IMR-90 (cell line): ENCODE measurements around the gene TNFAIP6. TPM values are rescaled to one million over a fixed set of nuclear protein-coding genes. Genes with fewer than 3 reads are reported as not detected.

Experiments
- ATAC-seq: fragments of 200-7000 bp; cut with Tn5 transposase; 2 replicates; pipeline ENCODE4 v1.9.1; 2020; ENCODE audit warnings: low read depth, mild to moderate bottlenecking, moderate library complexity
- BruUV-seq: library from RNA; stranded (reverse); fragments of 400-500 nt; replicated peaks from 2 replicates; lab custom pipeline; 2021; lab: Mats Ljungman, UMichigan
- CTCF ChIA-PET: fragments of 300-600 bp; formaldehyde crosslinking; extraction: SDS; loops from one replicate; lab custom pipeline; 2021; ENCODE audit warnings: antibody characterized with exemption; lab: Yijun Ruan, JAX
- POLR2A ChIA-PET: fragments of 300-600 bp; sonication (Branson Sonifier 250); formaldehyde crosslinking; loops from one replicate; lab custom pipeline; 2022; ENCODE audit warnings: antibody characterized with exemption; ENCODE audit not compliant: unreplicated experiment; lab: Charles Lee
- DNase-seq: peaks from one replicate; pipeline ENCODE4 v3.0.0; 2013
- H2AFZ ChIP-seq: replicated peaks from 2 replicates; pipeline ENCODE3; 2013; ENCODE audit warnings: low read length, mild to moderate bottlenecking; ENCODE audit not compliant: poor library complexity
- H2AK5ac ChIP-seq: 2 replicates; pipeline ENCODE4 v1.6.1; 2013; ENCODE audit warnings: low read depth, low read length, inconsistent platforms
- H2AK9ac ChIP-seq: replicated peaks from 2 replicates; pipeline ENCODE3; 2013; ENCODE audit warnings: mild to moderate bottlenecking, low read depth, low read length, moderate library complexity; ENCODE audit not compliant: poor library complexity
- H2BK120ac ChIP-seq: 2 replicates; pipeline ENCODE4 v1.6.1; 2013; ENCODE audit warnings: low read depth, low read length, inconsistent platforms
- H2BK15ac ChIP-seq: 3 replicates; pipeline ENCODE4 v1.6.1; 2013; ENCODE audit warnings: low read depth, low read length, inconsistent platforms
- H2BK20ac ChIP-seq: 2 replicates; pipeline ENCODE4 v1.6.1; 2013; ENCODE audit warnings: low read depth, mild to moderate bottlenecking, inconsistent platforms, low read length, moderate library complexity
- H2BK5ac ChIP-seq: 2 replicates; pipeline ENCODE4 v1.6.1; 2013; ENCODE audit warnings: mild to moderate bottlenecking, low read depth, low read length, inconsistent platforms; ENCODE audit not compliant: poor library complexity, severe bottlenecking
- H3K14ac ChIP-seq: replicated peaks from 2 replicates; pipeline ENCODE4 v1.6.1; 2013; ENCODE audit warnings: low read depth, low read length, inconsistent platforms
- H3K18ac ChIP-seq: 2 replicates; pipeline ENCODE4 v1.6.1; 2013; ENCODE audit warnings: low read depth, low read length, control low read depth
- H3K23ac ChIP-seq: 2 replicates; pipeline ENCODE4 v1.6.1; 2013; ENCODE audit warnings: low read depth, low read length, inconsistent platforms
- H3K27ac ChIP-seq: 2 replicates; pipeline ENCODE4 v1.5.1; 2013; ENCODE audit warnings: mild to moderate bottlenecking, control low read depth, low read length; ENCODE audit not compliant: insufficient read depth
- H3K27me3 ChIP-seq: 2 replicates; pipeline ENCODE4 v1.6.1; 2013; ENCODE audit warnings: low read length; ENCODE audit not compliant: control insufficient read depth, insufficient read depth
- H3K36me3 ChIP-seq: 2 replicates; pipeline ENCODE4 v1.6.1; 2013; ENCODE audit warnings: low read length, mixed read lengths; ENCODE audit not compliant: control insufficient read depth, insufficient read depth
- H3K4ac ChIP-seq: 2 replicates; pipeline ENCODE4 v1.6.1; 2013; ENCODE audit warnings: low read depth, low read length, inconsistent platforms
- H3K4me1 ChIP-seq: 2 replicates; pipeline ENCODE4 v1.6.1; 2013; ENCODE audit warnings: low read length, mixed read lengths; ENCODE audit not compliant: control insufficient read depth, insufficient read depth
- H3K4me2 ChIP-seq: 2 replicates; pipeline ENCODE4 v1.6.1; 2013; ENCODE audit warnings: low read depth, mild to moderate bottlenecking, control low read depth, low read length, moderate library complexity
- H3K4me3 ChIP-seq: 2 replicates; pipeline ENCODE4 v1.5.1; 2013; ENCODE audit warnings: low read depth, mild to moderate bottlenecking, control low read depth, low read length, moderate library complexity; ENCODE audit not compliant: insufficient read depth
- H3K56ac ChIP-seq: 2 replicates; pipeline ENCODE4 v1.6.1; 2013; ENCODE audit warnings: low read length, inconsistent platforms; ENCODE audit not compliant: insufficient read depth; ENCODE audit errors: extremely low read depth
- H3K79me1 ChIP-seq, 2 experiments: 2 replicates each; pipeline ENCODE4 v1.6.1; 2013; ENCODE audit warnings: low read length in 2 of 2, inconsistent platforms in 1 of 2, low read depth in 1 of 2
- H3K9ac ChIP-seq: 2 replicates; pipeline ENCODE4 v1.6.1; 2013; ENCODE audit warnings: low read depth, low read length, control low read depth
- H3K9me1 ChIP-seq: 2 replicates; pipeline ENCODE4 v1.6.1; 2013; ENCODE audit warnings: low read length, inconsistent platforms; ENCODE audit not compliant: insufficient read depth
- H3K9me3 ChIP-seq: 2 replicates; pipeline ENCODE4 v1.6.1; 2013; ENCODE audit warnings: low read length; ENCODE audit not compliant: control insufficient read depth, insufficient read depth
- H4K20me1 ChIP-seq: 2 replicates; pipeline ENCODE4 v1.6.1; 2013; ENCODE audit warnings: low read length, inconsistent platforms; ENCODE audit not compliant: insufficient read depth
- H4K5ac ChIP-seq: 2 replicates; pipeline ENCODE4 v1.6.1; 2013; ENCODE audit warnings: mild to moderate bottlenecking, low read depth, low read length, control low read depth
- H4K8ac ChIP-seq, 2 experiments: 2 replicates each; pipeline ENCODE4 v1.6.1; 2013; ENCODE audit warnings: low read depth in 2 of 2, low read length in 2 of 2, control low read depth in 1 of 2, inconsistent platforms in 1 of 2
- H4K91ac ChIP-seq: 2 replicates; pipeline ENCODE4 v1.6.1; 2013; ENCODE audit warnings: low read depth, low read length, inconsistent platforms; ENCODE audit not compliant: insufficient read depth
- BHLHE40 ChIP-seq: fragments of 150-350 bp; IDR thresholded peaks from 2 replicates; pipeline ENCODE4 v1.6.1; 2016; ENCODE audit warnings: mild to moderate bottlenecking, low read depth, low read length
- CEBPB ChIP-seq: IDR thresholded peaks from 2 replicates; pipeline ENCODE4 v1.6.1; 2012; ENCODE audit warnings: low read depth, low read length, improper control_type of control experiment
- CHD1 ChIP-seq: IDR thresholded peaks from 2 replicates; pipeline ENCODE4 v1.6.1; 2012; ENCODE audit warnings: low read depth, low read length, improper control_type of control experiment
- CTCF ChIP-seq: conservative IDR thresholded peaks from 2 replicates; pipeline ENCODE4 v1.5.1; 2012; ENCODE audit warnings: mild to moderate bottlenecking, low read depth, low read length, improper control_type of control experiment
- ELK1 ChIP-seq: fragments of 150-350 bp; IDR thresholded peaks from 2 replicates; pipeline ENCODE4 v1.6.1; 2016; ENCODE audit warnings: low read depth, mild to moderate bottlenecking, low read length, moderate library complexity, borderline replicate concordance
- FOS ChIP-seq: fragments of 150-350 bp; IDR thresholded peaks from 2 replicates; pipeline ENCODE4 v1.6.1; 2016; ENCODE audit warnings: low read depth, low read length
- MAFK ChIP-seq: IDR thresholded peaks from 2 replicates; pipeline ENCODE4 v1.6.1; 2012; ENCODE audit warnings: low read depth, low read length, improper control_type of control experiment
- MAZ ChIP-seq: IDR thresholded peaks from 2 replicates; pipeline ENCODE4 v1.6.1; 2012; ENCODE audit warnings: low read depth, mild to moderate bottlenecking, low read length, improper control_type of control experiment, moderate library complexity, borderline replicate concordance
- MXI1 ChIP-seq: IDR thresholded peaks from 2 replicates; pipeline ENCODE4 v1.6.1; 2012; ENCODE audit warnings: low read depth, mild to moderate bottlenecking, low read length, moderate library complexity, borderline replicate concordance
- POLR2A ChIP-seq: IDR thresholded peaks from 2 replicates; pipeline ENCODE4 v1.6.1; 2012; ENCODE audit warnings: mild to moderate bottlenecking, low read depth, low read length
- RAD21 ChIP-seq: IDR thresholded peaks from 2 replicates; pipeline ENCODE4 v1.6.1; 2012; ENCODE audit warnings: low read length, improper control_type of control experiment
- RCOR1 ChIP-seq: IDR thresholded peaks from 2 replicates; pipeline ENCODE4 v1.6.1; 2012; ENCODE audit warnings: mild to moderate bottlenecking, low read length, improper control_type of control experiment; ENCODE audit not compliant: insufficient replicate concordance
- RFX5 ChIP-seq: IDR thresholded peaks from 2 replicates; pipeline ENCODE4 v1.8.0; 2012; ENCODE audit warnings: low read depth, mild to moderate bottlenecking, low read length, moderate library complexity
- SMC3 ChIP-seq: fragments of 150-350 bp; IDR thresholded peaks from 2 replicates; pipeline ENCODE4 v1.6.1; 2016; ENCODE audit warnings: low read depth, mild to moderate bottlenecking, antibody characterized with exemption, low read length, moderate library complexity
- USF2 ChIP-seq: fragments of 150-350 bp; IDR thresholded peaks from 2 replicates; pipeline ENCODE4 v1.6.1; 2017; ENCODE audit warnings: mild to moderate bottlenecking, antibody characterized with exemption, low read length, low read depth
- WGBS, 2 experiments: methylation state at CpG; one replicate each; pipeline versions ENCODE4 v1.1.5 to v1.1.7; 2013; ENCODE audit warnings: missing lambda C conversion rate in 2 of 2; ENCODE audit not compliant: insufficient read length in 1 of 2; ENCODE audit errors: extremely low coverage in 2 of 2; 5-methylcytosine and 5-hydroxymethylcytosine counted together
- dilution Hi-C: fragments of 300-500 bp; cut with HindIII; formaldehyde crosslinking; loops from one replicate; pipeline ENCODE4 v1.14.3; 2018; ENCODE audit warnings: low sequenced_read_pairs; ENCODE audit not compliant: unreplicated experiment
- in situ Hi-C: fragments of 300-500 bp; cut with MboI; formaldehyde crosslinking; loops from 3 replicates; pipeline ENCODE4 v1.14.3; 2019; ENCODE audit warnings: low sequenced_read_pairs, inconsistent platforms, mixed read lengths
- intact Hi-C: fragments of 100-400 bp; cut with micrococcal nuclease; formaldehyde crosslinking; loops from 2 replicates; pipeline ENCODE4 v1.10.0; 2022
- polyA plus RNA-seq, 3 experiments: library from polyadenylated mRNA; depleted of rRNA; stranded (reverse); fragments of >200 nt; gene quantifications; 2 replicates each; pipeline ENCODE4 v1.2.3, GENCODE V29; 2012; ENCODE audit warnings: low replicate concordance in 1 of 3
- total RNA-seq: library from RNA; depleted of rRNA; stranded (reverse); fragments of >200 nt; gene quantifications from 2 replicates; pipeline ENCODE4 v1.2.3, GENCODE V29; 2012

The TNFAIP6 gene
- total and polyA plus RNA-seq, 2 of the 4 experiments (the other 2 are of a cell fraction): 1.8 to 2.9 TPM

- Histone ChIP-seq H2AK9ac (no peak overlapping the region), H4K8ac (no peak overlapping the region), H3K36me3 (no peaks in the 10 kb centered on the region), H2BK15ac (no peak overlapping the region), H4K91ac (no peak overlapping the region), H3K18ac (no peak overlapping the region), H4K20me1 (no peaks in the 10 kb centered on the region), H3K4me3 (no peak overlapping the region; the same call in 1 of the 2 replicates), H2AFZ (no peak overlapping the region), H3K14ac (no peak overlapping the region), H2BK5ac (no peak overlapping the region), H3K56ac (no peak overlapping the region), H3K27ac (no peak overlapping the region), H3K23ac (no peak overlapping the region), H3K27me3 (no peaks in the 10 kb centered on the region), H3K4me1 (peaks cover 3% of the 10 kb centered on the region), H2BK120ac (no peak overlapping the region), H3K9ac (0 out of 2 replicates have a peak overlapping the region, but pooled peaks have one; percentile 20), H3K9me3 (no peaks in the 10 kb centered on the region), H2BK20ac (no peak overlapping the region), H4K5ac (no peak overlapping the region), H3K4ac (no peak overlapping the region), H3K4me2 (no peak overlapping the region; the same call in 1 of the 2 replicates), H2AK5ac (no peak overlapping the region), H3K9me1 (no peaks in the 10 kb centered on the region), H3K79me1 (no peaks in the 10 kb centered on the region)
- no peak for ATAC-seq
- POLR2A ChIA-PET: no interaction called here
- CTCF ChIA-PET: interaction anchor here (0.6 to 0.9 kb wide), 2 partner anchors 9 to 326 kb away, joined by 4 read pairs; no protein-coding TSS in a partner anchor
- dilution Hi-C loops (no loop called here), intact Hi-C loops (no loop called here), in situ Hi-C loops (no loop called here)
- DNase-seq: no peak
- TSS peak; percentile 70 for BruUV-seq
- no CpG with 5 or more reads among the region's 4 CpGs for WGBS, 2 experiments
- TF ChIP-seq POLR2A: no peak
- TF ChIP-seq RFX5: no peak
- TF ChIP-seq MAZ: no peak
- no peak for TF ChIP-seq CEBPB
- TF ChIP-seq MAFK: no peak
- no peak for TF ChIP-seq CTCF
- no peak for TF ChIP-seq SMC3
- TF ChIP-seq CHD1: no peak
- no peak for TF ChIP-seq FOS
- no peak for TF ChIP-seq MXI1
- no peak for TF ChIP-seq USF2
- no peak for TF ChIP-seq ELK1
- no peak for TF ChIP-seq RAD21
- TF ChIP-seq BHLHE40: no peak
- no peak for TF ChIP-seq RCOR1
Observed at GRCh38 chr2:151358166-151358970, 976 bp downstream of the TNFAIP6 start.
